ENCODE results near the gene STPG3. TPM values are rescaled to one million over a fixed set of nuclear protein-coding genes. Genes with fewer than 3 reads are reported as not detected.
"Not testable (repeated sequence)": the region's sequence is repeated elsewhere in the genome, so short reads cannot be mapped to it uniquely, and the experiment has no call there.

The STPG3 gene
- total RNA-seq, 2 experiments from 2014 or later: not detected

DNA sequence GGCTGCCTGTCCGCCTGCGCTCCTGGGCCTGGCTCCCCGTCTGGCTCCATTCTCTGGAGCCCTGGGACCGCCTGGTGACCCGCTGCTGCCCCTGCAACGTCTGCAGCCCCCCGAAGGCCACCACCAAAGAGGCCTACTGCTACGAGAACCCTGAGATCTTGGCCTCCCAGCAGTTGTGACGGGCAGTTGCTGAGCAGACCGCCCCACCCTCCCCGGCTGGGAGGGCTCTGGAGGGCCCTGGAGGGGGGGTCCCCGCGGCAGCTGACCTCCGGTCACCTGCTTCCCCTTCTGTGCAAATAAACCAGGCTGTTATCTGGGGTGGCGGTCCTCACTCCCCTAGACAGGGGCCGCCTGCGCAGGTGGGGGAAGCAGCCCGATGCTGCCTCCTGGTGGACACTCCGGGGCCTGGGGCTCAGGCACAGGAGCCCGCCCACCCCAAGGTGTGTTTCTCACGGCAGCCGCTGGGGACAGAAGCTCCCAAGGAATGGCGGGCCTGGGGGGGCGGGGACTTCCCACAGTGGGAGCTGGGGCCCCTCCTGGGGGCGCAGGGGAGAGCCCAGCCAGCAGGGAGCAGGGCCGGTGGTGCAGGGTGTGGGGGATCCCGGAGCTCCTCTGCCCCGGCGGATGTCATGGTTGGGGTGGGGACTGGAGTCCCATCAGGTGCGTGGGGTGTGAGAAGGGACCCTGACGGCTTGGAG lies 14.7 kb upstream of the STPG3 start:
- Mint-ChIP-seq H3K4me1 (ENCODE audit: low read depth) (peaks cover 20% of the 10 kb centered on the region), H3K27ac (no peak overlapping the region), H3K9me3 (ENCODE audit: insufficient read depth) (no peaks in the 10 kb centered on the region), H3K27me3 (ENCODE audit: low read depth) (peaks cover 3% of the 10 kb centered on the region), H3K36me3 (ENCODE audit: low read depth) (peaks cover 8% of the 10 kb centered on the region), H3K4me3 (no peak overlapping the region)
- ATAC-seq (peak; percentile 29), DNase-seq (peak; percentile 93)
- ChIA-PET POLR2A (interaction anchor here (0.6 to 1.7 kb wide), 6 partner anchors 9 to 165 kb away, joined by 3 to 5 read pairs (median 3); partner anchors contain the start of genes ANAPC2, RNF208 and RNF224), CTCF (interaction anchor here (0.6 to 5.2 kb wide), 44 partner anchors 9 to 440 kb away, joined by 3 to 73 read pairs (median 4); partner anchors contain the start of genes ABCA2, ANAPC2, CCDC183 and CYSRT1)

DNA sequence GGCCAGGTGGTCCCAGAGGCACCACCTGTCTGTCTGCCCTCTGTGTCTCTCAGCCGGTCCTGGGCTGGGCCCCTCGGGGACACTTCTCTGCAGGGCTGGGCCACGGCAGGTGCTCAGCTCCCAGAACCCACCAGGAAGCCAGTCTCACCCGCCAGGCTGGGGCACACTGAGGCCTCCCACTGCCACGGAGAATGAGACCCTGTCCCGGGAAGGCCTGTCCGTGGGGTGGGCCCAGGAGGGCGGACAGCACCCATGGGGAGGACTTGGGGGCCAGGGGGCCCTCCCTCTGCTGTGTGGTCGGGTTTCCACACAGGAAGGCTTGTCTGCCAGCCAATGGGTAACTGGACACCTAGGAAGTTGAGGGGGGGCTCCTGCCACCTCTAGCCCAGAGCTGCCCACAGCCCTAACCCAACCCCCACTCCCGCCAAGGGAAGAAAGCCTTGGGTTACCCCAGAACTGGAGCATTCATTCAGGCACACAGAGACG lies 14.1 kb upstream of the STPG3 start:
- CTCF ChIA-PET: interaction anchor here (0.6 to 5.2 kb wide), 44 partner anchors 9 to 441 kb away, joined by 3 to 73 read pairs (median 4); partner anchors contain the start of genes ABCA2, ANAPC2, CCDC183 and CYSRT1
- Mint-ChIP-seq H3K36me3 (ENCODE audit: low read depth) (peaks cover 10% of the 10 kb centered on the region), H3K4me3 (no peak overlapping the region), H3K27ac (no peak overlapping the region), H3K27me3 (ENCODE audit: low read depth) (peaks cover 3% of the 10 kb centered on the region), H3K9me3 (ENCODE audit: insufficient read depth) (no peaks in the 10 kb centered on the region), H3K4me1 (ENCODE audit: low read depth) (peaks cover 20% of the 10 kb centered on the region)
- POLR2A ChIA-PET: interaction anchor here (0.6 to 1.7 kb wide), 6 partner anchors 8 to 166 kb away, joined by 3 to 5 read pairs (median 3); partner anchors contain the start of genes ANAPC2, RNF208 and RNF224
- DNase-seq: no peak
- ATAC-seq: no peak

DNA sequence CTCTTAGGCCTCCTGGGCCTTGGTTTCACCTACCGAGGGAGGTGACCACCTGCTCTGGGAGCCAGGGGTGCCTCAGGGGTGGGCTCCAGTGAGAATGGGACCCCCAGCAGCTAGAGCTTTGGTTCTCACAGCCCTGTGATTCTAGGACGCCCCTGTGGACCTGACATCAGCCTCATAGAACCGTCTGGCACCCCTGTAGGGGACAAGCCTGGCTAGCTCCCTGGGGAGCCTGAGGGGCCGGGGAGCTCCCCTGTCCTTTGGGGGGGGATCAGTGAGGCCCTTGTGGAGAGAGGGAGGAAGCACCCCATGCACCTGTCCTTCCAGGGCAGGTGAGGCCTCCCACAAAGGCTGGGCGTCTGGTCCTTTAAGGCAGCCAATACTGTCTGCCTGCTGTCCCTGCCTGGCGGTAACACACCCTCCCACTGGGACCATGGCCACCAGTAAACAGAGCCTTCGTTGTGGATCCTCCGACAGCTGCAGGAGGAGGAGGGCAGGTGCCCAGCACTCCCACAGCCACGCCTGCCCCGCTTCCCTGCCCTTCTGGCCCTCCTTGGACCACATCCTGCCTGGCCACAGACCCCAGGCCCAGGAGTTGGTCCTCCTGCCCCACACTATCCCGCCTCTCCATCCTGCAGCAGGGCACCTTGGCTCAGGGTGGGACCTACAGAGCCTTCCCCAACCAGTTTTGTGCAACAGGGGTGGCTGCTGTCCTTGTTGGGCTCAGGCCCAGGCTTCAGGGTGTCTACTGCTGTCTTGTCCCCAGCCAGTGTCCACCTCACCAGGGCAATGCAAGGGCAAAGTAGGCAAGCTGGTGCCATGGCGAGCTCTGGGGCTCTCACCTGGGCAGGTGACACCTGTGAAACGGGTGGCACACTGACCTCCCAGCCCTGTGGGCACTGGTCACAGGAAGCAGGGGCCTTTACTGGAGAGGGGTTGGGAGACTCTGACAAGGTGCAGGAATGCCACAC lies 13.0 kb upstream of the STPG3 start:
- ChIA-PET POLR2A (interaction anchor here (0.6 to 1.7 kb wide), 4 partner anchors 11 to 28 kb away, joined by 3 to 4 read pairs (median 3); partner anchors contain the start of gene RNF224), CTCF (interaction anchor here (0.7 to 5.2 kb wide), 10 partner anchors 10 to 167 kb away, joined by 3 to 73 read pairs (median 6); partner anchors contain the start of genes CYSRT1, NELFB, RNF208 and RNF224)
- H3K4me3 Mint-ChIP-seq: no peak overlapping the region
- no peaks in the 10 kb centered on the region for H3K9me3 Mint-ChIP-seq (ENCODE audit: insufficient read depth)
- no peak for ATAC-seq
- H3K36me3 Mint-ChIP-seq (ENCODE audit: low read depth): peaks cover 21% of the 10 kb centered on the region
- H3K27ac Mint-ChIP-seq: peak overlapping the region; percentile 46
- no peak for DNase-seq
- peaks cover 29% of the 10 kb centered on the region for H3K4me1 Mint-ChIP-seq (ENCODE audit: low read depth)
- H3K27me3 Mint-ChIP-seq (ENCODE audit: low read depth): peaks cover 3% of the 10 kb centered on the region

DNA sequence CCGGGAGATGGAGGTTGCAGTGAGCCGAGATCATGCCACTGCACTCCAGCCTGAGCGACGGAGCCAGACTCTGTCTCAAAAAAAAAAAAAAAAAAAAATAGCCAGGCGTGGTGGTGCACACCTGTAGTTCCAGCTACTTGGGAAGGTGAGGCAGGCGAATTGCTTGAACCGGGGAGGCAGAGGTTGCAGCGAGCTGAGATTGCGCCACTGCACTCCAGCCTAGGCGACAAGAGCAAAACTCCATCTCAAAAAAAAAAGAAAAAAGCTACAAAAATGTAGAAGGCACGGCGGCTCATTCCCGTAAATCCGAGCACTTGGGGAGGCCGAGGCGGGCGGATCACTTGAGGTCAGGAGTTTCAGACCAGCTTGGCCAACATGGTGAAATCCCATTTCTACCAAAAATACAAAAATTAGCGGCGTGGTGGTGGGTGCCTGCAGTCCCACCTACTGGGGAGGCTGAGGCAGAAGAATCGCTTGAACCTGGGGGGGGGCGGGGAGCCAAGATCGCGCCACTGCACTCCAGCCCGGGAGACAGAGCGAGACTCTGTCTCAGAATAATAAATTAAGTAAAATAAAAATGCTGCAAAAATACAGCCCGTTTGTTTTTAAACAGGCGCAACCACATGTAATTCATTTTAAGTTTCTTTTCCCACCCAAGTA lies 11.4 kb upstream of the STPG3 start:
- not testable (repeated sequence) for ATAC-seq; DNase-seq; H3K9me3 Mint-ChIP-seq (ENCODE audit: insufficient read depth); H3K27me3 Mint-ChIP-seq (ENCODE audit: low read depth)
- ChIA-PET POLR2A (interaction anchor here (0.6 to 3.8 kb wide), 18 partner anchors 15 to 358 kb away, joined by 3 to 87 read pairs (median 6); partner anchors contain the start of genes CYSRT1, LRRC26, MAN1B1 and NELFB), CTCF (interaction anchor here (0.8 to 5.0 kb wide), 8 partner anchors 12 to 172 kb away, joined by 3 to 32 read pairs (median 4); partner anchors contain the start of genes CYSRT1, MAN1B1, NELFB and RNF208)
- H3K4me1 Mint-ChIP-seq (ENCODE audit: low read depth): peaks cover 40% of the 10 kb centered on the region
- H3K36me3 Mint-ChIP-seq (ENCODE audit: low read depth): peaks cover 31% of the 10 kb centered on the region
- peak overlapping the region; percentile 68 for H3K27ac Mint-ChIP-seq
- H3K4me3 Mint-ChIP-seq: peak overlapping the region; percentile 72

DNA sequence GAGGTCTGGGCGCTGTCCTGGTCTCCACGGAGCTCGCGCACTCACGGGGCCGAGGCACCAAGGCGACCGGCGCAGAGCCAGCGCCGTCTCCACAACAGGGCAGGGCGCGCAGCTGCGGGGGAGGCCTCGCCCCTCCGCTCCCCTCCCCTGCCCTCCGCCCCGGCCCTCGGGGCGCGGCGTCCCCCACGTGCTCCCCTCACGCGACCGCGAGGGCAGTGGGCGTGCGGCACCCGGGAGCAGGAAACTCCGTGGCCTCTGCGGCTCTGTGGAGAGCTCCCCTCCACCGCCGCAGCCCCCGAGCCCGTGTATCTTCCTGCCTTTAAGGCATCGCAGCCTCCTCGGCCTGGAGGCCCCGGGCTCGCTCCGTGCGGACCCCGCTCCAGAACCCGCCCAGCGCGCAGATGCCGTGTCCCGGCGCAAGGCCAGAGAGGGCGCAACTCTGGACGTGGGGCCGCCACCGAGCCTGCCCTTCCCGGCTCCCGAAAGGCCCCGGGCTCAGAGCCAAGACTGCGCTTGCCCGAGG lies 10.7 kb upstream of the STPG3 start:
- peak; percentile 24 for ATAC-seq
- peak; percentile 75 for DNase-seq
- Mint-ChIP-seq H3K27ac (peak overlapping the region; percentile 52), H3K4me3 (peak overlapping the region; percentile 72), H3K27me3 (ENCODE audit: low read depth) (no peaks in the 10 kb centered on the region), H3K9me3 (ENCODE audit: insufficient read depth) (no peaks in the 10 kb centered on the region), H3K36me3 (ENCODE audit: low read depth) (peaks cover 31% of the 10 kb centered on the region), H3K4me1 (ENCODE audit: low read depth) (peaks cover 40% of the 10 kb centered on the region)
- CTCF ChIA-PET: interaction anchor here (0.8 to 5.0 kb wide), 11 partner anchors 13 to 211 kb away, joined by 3 to 32 read pairs (median 3); partner anchors contain the start of genes CYSRT1, MAN1B1, NELFB and RNF208
- POLR2A ChIA-PET: interaction anchor here (0.6 to 3.8 kb wide), 43 partner anchors 9 to 433 kb away, joined by 3 to 87 read pairs (median 4); partner anchors contain the start of genes CYSRT1, EHMT1, EXD3 and LRRC26

DNA sequence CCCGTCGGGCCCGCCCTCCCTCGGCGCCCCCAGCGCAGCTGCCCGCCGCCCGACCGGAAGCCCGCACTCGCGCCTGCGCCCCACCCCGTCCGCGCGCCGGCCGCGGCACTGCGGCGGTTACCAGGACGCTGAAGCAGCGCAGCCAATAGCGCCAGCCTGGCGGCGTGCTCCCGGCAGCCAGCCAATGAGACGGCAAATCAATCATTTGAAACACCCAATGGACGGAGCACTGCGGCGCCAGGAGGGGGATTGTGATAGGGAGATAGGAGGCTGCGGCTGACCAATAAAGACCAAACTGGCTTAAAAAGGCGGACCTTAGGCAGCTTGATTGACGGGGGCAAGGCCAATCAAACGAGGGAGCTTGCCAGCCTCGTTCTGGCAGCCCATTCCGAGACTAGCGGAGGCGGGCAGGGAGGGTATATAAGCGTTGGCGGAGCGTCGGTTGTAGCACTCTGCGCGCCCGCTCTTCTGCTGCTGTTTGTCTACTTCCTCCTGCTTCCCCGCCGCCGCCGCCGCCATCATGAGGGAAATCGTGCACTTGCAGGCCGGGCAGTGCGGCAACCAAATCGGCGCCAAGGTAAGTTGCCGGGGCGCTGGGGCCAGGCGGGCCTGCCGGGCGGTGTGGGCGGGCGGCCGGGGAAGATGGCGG lies 10.1 kb upstream of the STPG3 start, which contains the start of gene TUBB4B:
Gene TUBB4B, plus strand, starts transcription at position 447 of the 649 bp plus-strand sequence. Its CDS starts 74 bp downstream, at position 521.
- Mint-ChIP-seq H3K4me3 (peak within 1 kb of the TSS; percentile 86), H3K4me1 (ENCODE audit: low read depth) (peaks cover 40% of the 10 kb centered on the region), H3K27me3 (ENCODE audit: low read depth) (no peaks in the 10 kb centered on the region), H3K27ac (peak within 1 kb of the TSS; percentile 94), H3K36me3 (ENCODE audit: low read depth) (peaks cover 31% of the 10 kb centered on the region), H3K9me3 (ENCODE audit: insufficient read depth) (no peaks in the 10 kb centered on the region)
- ChIA-PET POLR2A (interaction anchor here (0.6 to 3.8 kb wide), 42 partner anchors 9 to 433 kb away, joined by 3 to 87 read pairs (median 4); partner anchors contain the start of genes CYSRT1, EHMT1, EXD3 and LRRC26), CTCF (interaction anchor here (0.9 to 5.0 kb wide), 9 partner anchors 14 to 212 kb away, joined by 3 to 32 read pairs (median 4); partner anchors contain the start of genes CYSRT1, NELFB, RNF208 and RNF224)
- peak; percentile 99 for DNase-seq
- peak; percentile 80 for ATAC-seq

DNA sequence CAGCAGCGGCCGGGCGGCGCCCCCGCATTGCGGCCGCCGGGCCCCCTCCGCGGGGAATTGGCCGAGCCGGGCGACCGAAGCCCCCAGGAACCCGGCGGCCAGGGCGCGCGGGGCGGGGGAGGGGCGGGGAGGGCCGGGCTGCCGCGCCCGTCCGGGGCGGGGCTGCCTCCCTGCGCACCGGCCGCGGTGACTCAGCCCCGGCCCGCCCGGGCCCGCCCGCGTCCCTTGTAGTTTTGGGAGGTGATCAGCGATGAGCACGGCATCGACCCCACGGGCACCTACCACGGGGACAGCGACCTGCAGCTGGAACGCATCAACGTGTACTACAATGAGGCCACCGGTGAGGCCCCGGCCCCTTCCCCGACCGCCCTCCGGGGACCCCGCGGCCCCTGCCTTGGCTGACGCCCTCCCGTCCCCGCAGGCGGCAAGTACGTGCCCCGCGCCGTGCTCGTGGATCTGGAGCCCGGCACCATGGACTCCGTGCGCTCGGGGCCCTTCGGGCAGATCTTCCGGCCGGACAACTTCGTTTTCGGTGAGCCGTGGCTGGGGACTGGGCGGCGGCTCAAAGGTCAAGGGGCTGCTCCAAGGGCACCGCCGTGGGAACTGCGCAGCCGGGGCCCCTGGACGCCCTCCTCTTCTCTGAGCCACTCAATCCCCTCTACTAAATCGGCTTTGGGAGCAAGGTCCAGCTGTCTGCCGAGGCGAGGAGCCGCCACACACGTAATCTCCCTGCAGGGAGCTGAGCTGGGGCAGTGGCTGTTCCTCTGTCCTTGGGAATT lies 9.4 kb upstream of the STPG3 start:
- Mint-ChIP-seq H3K27me3 (ENCODE audit: low read depth) (no peaks in the 10 kb centered on the region), H3K27ac (peak overlapping the region; percentile 87), H3K36me3 (ENCODE audit: low read depth) (peaks cover 31% of the 10 kb centered on the region), H3K4me1 (ENCODE audit: low read depth) (peaks cover 38% of the 10 kb centered on the region), H3K9me3 (ENCODE audit: insufficient read depth) (no peaks in the 10 kb centered on the region), H3K4me3 (peak overlapping the region; percentile 86)
- ATAC-seq (peak; percentile 20), DNase-seq (peak; percentile 69)
- POLR2A ChIA-PET: interaction anchor here (0.8 to 3.8 kb wide), 18 partner anchors 13 to 377 kb away, joined by 3 to 87 read pairs (median 5); partner anchors contain the start of genes CYSRT1, EHMT1, EXD3 and MAN1B1
- CTCF ChIA-PET: interaction anchor here (1.3 to 5.0 kb wide), 4 partner anchors 13 to 146 kb away, joined by 3 to 32 read pairs (median 6); partner anchors contain the start of genes CYSRT1, NELFB and TOR4A

DNA sequence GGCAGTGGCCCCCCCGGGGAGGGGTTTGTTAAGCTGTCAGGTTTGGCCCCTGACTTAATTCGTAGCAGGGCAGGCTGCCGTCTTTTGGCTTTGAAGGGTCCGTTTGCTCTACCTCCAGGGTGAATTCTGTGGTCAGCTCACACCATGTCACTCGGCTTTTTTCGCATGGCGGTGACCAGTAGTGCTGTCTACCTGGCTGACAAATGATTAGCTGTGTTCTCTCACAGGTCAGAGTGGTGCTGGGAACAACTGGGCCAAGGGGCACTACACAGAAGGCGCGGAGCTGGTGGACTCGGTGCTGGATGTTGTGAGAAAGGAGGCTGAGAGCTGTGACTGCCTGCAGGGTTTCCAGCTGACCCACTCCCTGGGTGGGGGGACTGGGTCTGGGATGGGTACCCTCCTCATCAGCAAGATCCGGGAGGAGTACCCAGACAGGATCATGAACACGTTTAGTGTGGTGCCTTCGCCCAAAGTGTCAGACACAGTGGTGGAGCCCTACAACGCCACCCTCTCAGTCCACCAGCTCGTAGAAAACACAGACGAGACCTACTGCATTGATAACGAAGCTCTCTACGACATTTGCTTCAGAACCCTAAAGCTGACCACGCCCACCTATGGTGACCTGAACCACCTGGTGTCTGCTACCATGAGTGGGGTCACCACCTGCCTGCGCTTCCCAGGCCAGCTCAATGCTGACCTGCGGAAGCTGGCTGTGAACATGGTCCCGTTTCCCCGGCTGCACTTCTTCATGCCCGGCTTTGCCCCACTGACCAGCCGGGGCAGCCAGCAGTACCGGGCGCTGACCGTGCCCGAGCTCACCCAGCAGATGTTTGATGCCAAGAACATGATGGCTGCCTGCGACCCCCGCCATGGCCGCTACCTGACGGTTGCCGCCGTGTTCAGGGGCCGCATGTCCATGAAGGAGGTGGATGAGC lies 8.6 kb upstream of the STPG3 start:
- H3K27me3 Mint-ChIP-seq (ENCODE audit: low read depth): no peaks in the 10 kb centered on the region
- DNase-seq (no peak), ATAC-seq (no peak)
- peak overlapping the region; percentile 85 for H3K4me3 Mint-ChIP-seq
- H3K9me3 Mint-ChIP-seq (ENCODE audit: insufficient read depth): no peaks in the 10 kb centered on the region
- POLR2A ChIA-PET: interaction anchor here (0.8 to 3.8 kb wide), 6 partner anchors 12 to 172 kb away, joined by 3 to 87 read pairs (median 6); partner anchors contain the start of genes MAN1B1, NELFB, SAPCD2 and TPRN
- CTCF ChIA-PET: interaction anchor here (1.2 to 5.0 kb wide), 3 partner anchors 12 to 208 kb away, joined by 3 to 32 read pairs (median 3); partner anchors contain the start of gene NELFB
- H3K36me3 Mint-ChIP-seq (ENCODE audit: low read depth): peaks cover 31% of the 10 kb centered on the region
- peak overlapping the region; percentile 87 for H3K27ac Mint-ChIP-seq
- H3K4me1 Mint-ChIP-seq (ENCODE audit: low read depth): peaks cover 35% of the 10 kb centered on the region
